GM12878 (cell line): ENCODE data around the gene ZNF581. TPM values are rescaled to one million over a fixed set of nuclear protein-coding genes. Genes with fewer than 3 reads are reported as not detected.

Source experiments
- BHLHE40 ChIP-seq, 2 experiments: fragments of 450-650 bp in 1 of 2; IDR thresholded peaks; 2 replicates each; pipeline ENCODE4 v1.6.1; 2011 to 2017; ENCODE audit warnings: low read depth in 2 of 2, borderline replicate concordance in 1 of 2, improper control_type of control experiment in 1 of 2, low read length in 1 of 2, mild to moderate bottlenecking in 1 of 2
- EED ChIP-seq: sonication (generic); IDR thresholded peaks from 2 replicates; pipeline ENCODE4 v1.6.1; 2016; ENCODE audit warnings: antibody characterized with exemption, low read depth
- EZH2 ChIP-seq: IDR thresholded peaks from 2 replicates; pipeline ENCODE4 v1.6.1; 2012; ENCODE audit warnings: low read depth, mild to moderate bottlenecking, control low read depth, inconsistent platforms, low read length, borderline replicate concordance; ENCODE audit not compliant: control insufficient read depth
- JUND ChIP-seq: IDR thresholded peaks from 2 replicates; pipeline ENCODE4 v1.6.1; 2012; ENCODE audit warnings: low read depth, mild to moderate bottlenecking, low read length, improper control_type of control experiment, moderate library complexity
- KAT2A ChIP-seq: conservative IDR thresholded peaks from 2 replicates; pipeline ENCODE4 v1.6.1; 2011; ENCODE audit warnings: low read depth, low read length; ENCODE audit not compliant: control insufficient read depth
- NFYA ChIP-seq: IDR thresholded peaks from 2 replicates; pipeline ENCODE4 v1.6.1; 2011; ENCODE audit warnings: low read depth, mild to moderate bottlenecking, low read length, improper control_type of control experiment, borderline replicate concordance
- PAX8 ChIP-seq: fragments of 450-650 bp; IDR thresholded peaks from 2 replicates; pipeline ENCODE4 v1.6.1; 2017; ENCODE audit warnings: mild to moderate bottlenecking, moderate library complexity
- PBX3 ChIP-seq: IDR thresholded peaks from 2 replicates; pipeline ENCODE4 v1.6.1; 2011; ENCODE audit warnings: mild to moderate bottlenecking, low read depth, low read length, moderate library complexity; ENCODE audit not compliant: insufficient replicate concordance
- RAD51 ChIP-seq: fragments of 450-650 bp; IDR thresholded peaks from 2 replicates; pipeline ENCODE4 v1.6.1; 2016; ENCODE audit warnings: moderate library complexity, mild to moderate bottlenecking, inconsistent platforms
- SIX5 ChIP-seq: IDR thresholded peaks from 2 replicates; pipeline ENCODE4 v1.6.1; 2011; ENCODE audit warnings: mild to moderate bottlenecking, low read depth, low read length, moderate library complexity; ENCODE audit not compliant: severe bottlenecking
- SKIL ChIP-seq: fragments of 450-650 bp; IDR thresholded peaks from 2 replicates; pipeline ENCODE4 v1.6.1; 2017; ENCODE audit warnings: mild to moderate bottlenecking, low read depth, inconsistent platforms; ENCODE audit not compliant: poor library complexity, severe bottlenecking
- TARDBP ChIP-seq: IDR thresholded peaks from 2 replicates; pipeline ENCODE4 v1.6.1; 2016; ENCODE audit warnings: borderline replicate concordance
- USF1 ChIP-seq: IDR thresholded peaks from 2 replicates; pipeline ENCODE4 v1.6.1; 2011; ENCODE audit warnings: borderline replicate concordance, low read depth, mild to moderate bottlenecking, moderate library complexity, mixed read lengths, low read length; ENCODE audit not compliant: insufficient read depth; ENCODE audit errors: extremely low read length
- ZBTB11 ChIP-seq: fragments of 450-650 bp; formaldehyde crosslinking; IDR thresholded peaks from 2 replicates; pipeline ENCODE4 v1.5.0; 2022; ENCODE audit warnings: mild to moderate bottlenecking, missing genetic modification characterization
- ZNF217 ChIP-seq: fragments of 450-650 bp; IDR thresholded peaks from 2 replicates; pipeline ENCODE4 v1.6.1; 2017; ENCODE audit warnings: antibody characterized with exemption, mild to moderate bottlenecking
- ZNF687 ChIP-seq: fragments of 450-650 bp; IDR thresholded peaks from 2 replicates; pipeline ENCODE4 v1.6.1; 2017; ENCODE audit warnings: mild to moderate bottlenecking, moderate library complexity
- polyA plus RNA-seq, 11 experiments: library from polyadenylated mRNA; depleted of rRNA in 4 of 11; unstranded in 6 of 11; stranded (reverse) in 5 of 11; fragments of >200 nt; fragmentation: Nextera tagmentation in 4 of 11; fragmentation: Illumina TruSeq in 1 of 11; extraction: Ambion mirVana in 4 of 11; extraction: Trizol in 1 of 11; gene quantifications; 1 replicate in 1 of 11; 2 replicates in 10 of 11; pipeline versions ENCODE4 v1.2.1 to v1.2.3, GENCODE V29; 2011 to 2016; ENCODE audit warnings: inconsistent platforms in 2 of 11, missing spikeins in 2 of 11, low read depth in 1 of 11
- total RNA-seq, 4 experiments: library from RNA; depleted of rRNA in 3 of 4; stranded (reverse); fragments of >200 nt in 3 of 4; fragmentation: Illumina TruSeq in 1 of 4; extraction: Trizol in 1 of 4; gene quantifications; 2 replicates each; pipeline versions ENCODE4 v1.2.1 to v1.2.3, GENCODE V29; 2013 to 2021

The ZNF581 gene
- total and polyA plus RNA-seq, 10 of the 15 experiments (the other 5 are each of a cell fraction or from before 2014, with no cell fraction given): 4.7 to 45.4 (median 22.2) TPM

GRCh38 chr19:55647732-55648584 is 4.5 kb downstream of the ZNF581 start, which contains the start of gene CCDC106 (continued):
- no peak for TF ChIP-seq USF1
- peak; percentile 58 for TF ChIP-seq EED
- no peak for TF ChIP-seq SIX5
- TF ChIP-seq EZH2: no peak
- no peak for TF ChIP-seq RAD51
- TF ChIP-seq ZNF217: peak; percentile 90
- no peak for TF ChIP-seq PAX8
- TF ChIP-seq ZNF687: no peak
- TF ChIP-seq NFYA: no peak
- TF ChIP-seq TARDBP: no peak
- TF ChIP-seq ZBTB11: no peak
- TF ChIP-seq JUND: no peak
- TF ChIP-seq SKIL: no peak
- no peak for TF ChIP-seq PBX3
- peak; percentile 74 to 93 for TF ChIP-seq BHLHE40 (IDR thresholded peaks at IDR 0.05; ENCODE audit: borderline replicate concordance in 1 of 2, low read depth in 2 of 2, low read length in 1 of 2)
- no peak for TF ChIP-seq KAT2A
